Astrocyte (in vitro differentiated cells and primary cell): ENCODE results near the gene SLC16A3. TPM values are rescaled to one million over a fixed set of nuclear protein-coding genes. Genes with fewer than 3 reads are reported as not detected.

Experiments
- DNase-seq: peaks from one replicate; pipeline ENCODE4 v3.0.0-alpha.2; 2010; ENCODE audit warnings: low read depth
- FAIRE-seq: peaks from 2 replicates; lab custom pipeline; 2011; peaks lifted over from hg19 to GRCh38; lab: Jason Lieb, UNC
- H2AFZ ChIP-seq: 2 replicates; pipeline ENCODE4 v1.6.0; 2012; ENCODE audit warnings: low read depth, low read length, inconsistent platforms
- H3K27ac ChIP-seq: 2 replicates; pipeline ENCODE4 v1.5.1; 2011; ENCODE audit warnings: low read depth, low read length, inconsistent platforms
- H3K27me3 ChIP-seq: 2 replicates; pipeline ENCODE4 v1.6.0; 2011; ENCODE audit warnings: low read length, inconsistent platforms; ENCODE audit not compliant: insufficient read depth
- H3K36me3 ChIP-seq: 2 replicates; pipeline ENCODE4 v1.5.1; 2011; ENCODE audit warnings: low read length, inconsistent platforms; ENCODE audit not compliant: insufficient read depth
- H3K4me1 ChIP-seq: 2 replicates; pipeline ENCODE4 v1.5.1; 2011; ENCODE audit warnings: low read length, inconsistent platforms; ENCODE audit not compliant: insufficient read depth
- H3K4me2 ChIP-seq: 2 replicates; pipeline ENCODE4 v1.6.0; 2012; ENCODE audit warnings: low read length, inconsistent platforms
- H3K4me3 ChIP-seq: 2 replicates; pipeline ENCODE4 v1.5.1; 2011; ENCODE audit warnings: low read depth, mild to moderate bottlenecking, low read length, inconsistent platforms; ENCODE audit not compliant: insufficient read depth
- H3K79me2 ChIP-seq: 2 replicates; pipeline ENCODE4 v1.6.0; 2012; ENCODE audit warnings: mild to moderate bottlenecking, low read length, inconsistent platforms; ENCODE audit not compliant: insufficient read depth
- H3K9ac ChIP-seq: 2 replicates; pipeline ENCODE4 v1.6.0; 2012; ENCODE audit warnings: mild to moderate bottlenecking, low read length, inconsistent platforms
- H3K9me3 ChIP-seq: 2 replicates; pipeline ENCODE4 v1.5.1; 2012; ENCODE audit warnings: low read depth, mild to moderate bottlenecking, low read length, inconsistent platforms; ENCODE audit not compliant: insufficient read depth
- H4K20me1 ChIP-seq: 2 replicates; pipeline ENCODE4 v1.6.0; 2012; ENCODE audit warnings: low read length, inconsistent platforms; ENCODE audit not compliant: insufficient read depth
- H3K27ac Mint-ChIP-seq: one replicate; pipeline ENCODE4 v1.8.0; 2021; ENCODE audit warnings: mild to moderate bottlenecking, mixed read lengths; ENCODE audit not compliant: unreplicated experiment
- H3K27me3 Mint-ChIP-seq: one replicate; pipeline ENCODE4 v1.8.0; 2021; ENCODE audit warnings: low read depth, mixed read lengths; ENCODE audit not compliant: unreplicated experiment
- H3K36me3 Mint-ChIP-seq: one replicate; pipeline ENCODE4 v1.8.0; 2021; ENCODE audit warnings: low read depth, mixed read lengths; ENCODE audit not compliant: unreplicated experiment
- H3K4me1 Mint-ChIP-seq: one replicate; pipeline ENCODE4 v1.8.0; 2021; ENCODE audit warnings: low read depth, mixed read lengths; ENCODE audit not compliant: unreplicated experiment
- H3K4me3 Mint-ChIP-seq: one replicate; pipeline ENCODE4 v1.8.0; 2021; ENCODE audit warnings: mild to moderate bottlenecking, moderate library complexity, mixed read lengths; ENCODE audit not compliant: unreplicated experiment
- H3K9me3 Mint-ChIP-seq: one replicate; pipeline ENCODE4 v1.8.0; 2021; ENCODE audit warnings: mild to moderate bottlenecking, mixed read lengths; ENCODE audit not compliant: unreplicated experiment
- CTCF ChIP-seq: IDR thresholded peaks from 2 replicates; pipeline ENCODE4 v1.5.1; 2011; ENCODE audit warnings: low read depth, mild to moderate bottlenecking, inconsistent platforms, low read length, moderate library complexity; ENCODE audit not compliant: insufficient read depth
- EZH2 ChIP-seq: IDR thresholded peaks from 2 replicates; pipeline ENCODE4 v1.6.1; 2012; ENCODE audit warnings: mild to moderate bottlenecking, low read length, inconsistent platforms; ENCODE audit not compliant: insufficient read depth
- total RNA-seq: library from RNA; stranded (reverse); gene quantifications from 2 replicates; pipeline ENCODE4 v1.2.1, GENCODE V29; 2021

Gene SLC16A3
- total RNA-seq, 1 donor from 2014 or later, result 292 TPM

GRCh38 chr17:82186221-82186620, 42.6 kb upstream of the SLC16A3 start:
- Histone ChIP-seq H3K4me3 (no peak overlapping the region), H3K4me2 (no peak overlapping the region), H3K4me1 (no peaks in the 10 kb centered on the region), H3K9ac (no peak overlapping the region), H3K27ac (no peak overlapping the region), H2AFZ (no peak overlapping the region), H3K9me3 (no peaks in the 10 kb centered on the region), H3K36me3 (peaks cover 13% of the 10 kb centered on the region), H3K79me2 (no peaks in the 10 kb centered on the region), H4K20me1 (peaks cover 8% of the 10 kb centered on the region), H3K27me3 (no peaks in the 10 kb centered on the region)
- no peak overlapping the region for H3K27ac Mint-ChIP-seq
- no peaks in the 10 kb centered on the region for H3K9me3 Mint-ChIP-seq
- no peaks in the 10 kb centered on the region for H3K27me3 Mint-ChIP-seq
- DNase-seq (no peak), FAIRE-seq (no peak)
- no peaks in the 10 kb centered on the region for H3K4me1 Mint-ChIP-seq
- peaks cover 31% of the 10 kb centered on the region for H3K36me3 Mint-ChIP-seq
- H3K4me3 Mint-ChIP-seq, result no peak overlapping the region
- TF ChIP-seq EZH2 (no peak), CTCF (no peak)

GRCh38 chr17:82187500-82187899, 41.3 kb upstream of the SLC16A3 start:
- FAIRE-seq, result no peak

More at GRCh38 chr17:82187500-82187899, 41.3 kb upstream of the SLC16A3 start:
- Mint-ChIP-seq H3K4me1 (no peaks in the 10 kb centered on the region), H3K27me3 (no peaks in the 10 kb centered on the region), H3K4me3 (no peak overlapping the region), H3K27ac (no peak overlapping the region), H3K36me3 (peaks cover 35% of the 10 kb centered on the region), H3K9me3 (no peaks in the 10 kb centered on the region)
- H3K27ac ChIP-seq, result no peak overlapping the region
- no peak for DNase-seq
- H2AFZ ChIP-seq, result no peak overlapping the region
- H3K27me3 ChIP-seq, result no peaks in the 10 kb centered on the region
- no peak overlapping the region for H3K4me2 ChIP-seq
- no peaks in the 10 kb centered on the region for H3K9me3 ChIP-seq
- no peaks in the 10 kb centered on the region for H3K79me2 ChIP-seq
- no peaks in the 10 kb centered on the region for H3K4me1 ChIP-seq
- peaks cover 8% of the 10 kb centered on the region for H4K20me1 ChIP-seq
- peaks cover 18% of the 10 kb centered on the region for H3K36me3 ChIP-seq
- TF ChIP-seq CTCF, result no peak
- no peak for TF ChIP-seq EZH2
- H3K9ac ChIP-seq, result no peak overlapping the region
- H3K4me3 ChIP-seq, result no peak overlapping the region
